Thymus (tissue), 11 donors: ENCODE data around the gene ARHGEF19. TPM values are rescaled to one million over a fixed set of nuclear protein-coding genes. Genes with fewer than 3 reads are reported as not detected.
"Not testable (repeated sequence)": the region's sequence is repeated elsewhere in the genome, so short reads cannot be mapped to it uniquely, and the experiment has no call there.

Experiments
- DNase-seq, 9 donors: peaks; one replicate each; pipeline ENCODE4 v3.0.0-alpha.2; 2013; ENCODE audit warnings: low spot score in 9 of 9, low read depth in 6 of 9, missing footprints in 1 of 9
- H3K27ac ChIP-seq, 2 donors: one replicate each; pipeline ENCODE4 v1.5.1; 2013; ENCODE audit warnings: control low read depth in 1 of 2, low read depth in 1 of 2, low read length in 1 of 2, mild to moderate bottlenecking in 1 of 2, moderate library complexity in 1 of 2
- H3K27me3 ChIP-seq, 2 donors: one replicate each; pipeline ENCODE4 v1.5.1; 2013; ENCODE audit warnings: low read length in 1 of 2; ENCODE audit not compliant: control insufficient read depth in 2 of 2, insufficient read depth in 1 of 2
- H3K36me3 ChIP-seq, 2 donors: one replicate each; pipeline ENCODE4 v1.5.1; 2013; ENCODE audit warnings: low read length in 1 of 2, mild to moderate bottlenecking in 1 of 2, moderate library complexity in 1 of 2; ENCODE audit not compliant: control insufficient read depth in 2 of 2, insufficient read depth in 2 of 2
- H3K4me1 ChIP-seq, 2 donors: one replicate each; pipeline ENCODE4 v1.5.1; 2013; ENCODE audit warnings: low read length in 2 of 2; ENCODE audit not compliant: control insufficient read depth in 2 of 2, insufficient read depth in 2 of 2
- H3K4me3 ChIP-seq, 2 donors: one replicate each; pipeline ENCODE4 v1.5.1; 2013; ENCODE audit warnings: low read length in 2 of 2, control low read depth in 1 of 2, mild to moderate bottlenecking in 1 of 2
- H3K9me3 ChIP-seq, 2 donors: one replicate each; pipeline ENCODE4 v1.5.1; 2013; ENCODE audit warnings: low read length in 1 of 2, mild to moderate bottlenecking in 1 of 2; ENCODE audit not compliant: control insufficient read depth in 2 of 2, insufficient read depth in 1 of 2
- WGBS: extraction: QIAGEN DNeasy Blood & Tissue Kit; methylation state at CpG from one replicate; pipeline ENCODE4 v1.1.7; 2013; 5-methylcytosine and 5-hydroxymethylcytosine counted together
- polyA plus RNA-seq: library from polyadenylated mRNA; stranded (reverse); fragments of 200-250 nt; gene quantifications from one replicate; pipeline ENCODE4 v1.2.3, GENCODE V29; 2013
- total RNA-seq: library from RNA; stranded (reverse); fragments of 120-200 nt; gene quantifications from one replicate; pipeline ENCODE4 v1.2.4, GENCODE V29; 2013
- donor health status: healthy.

ARHGEF19 gene
- total and polyA plus RNA-seq, 2 donors = 2.2 to 9.6 TPM

GRCh38 chr1:16246961-16247360 is 34.5 kb upstream of the ARHGEF19 start:
- no peak for DNase-seq
- no peak overlapping the region for H3K4me3 ChIP-seq
- H3K36me3 ChIP-seq = peaks cover 27 to 45% of the 10 kb centered on the region in 2 donors
- H3K4me1 ChIP-seq = peaks cover 8 to 12% of the 10 kb centered on the region in 2 donors
- no peaks in the 10 kb centered on the region for H3K9me3 ChIP-seq
- no peak overlapping the region for H3K27ac ChIP-seq
- no peaks in the 10 kb centered on the region for H3K27me3 ChIP-seq
- WGBS = 94% methylated on average over 5 of the region's 5 CpGs

GRCh38 chr1:16246239-16246638 is 33.8 kb upstream of the ARHGEF19 start:
- H3K27me3 ChIP-seq, H3K9me3 ChIP-seq, H3K27ac ChIP-seq, DNase-seq, H3K4me3 ChIP-seq: not testable (repeated sequence)
- Histone ChIP-seq H3K36me3 (peaks cover 20 to 38% of the 10 kb centered on the region in 2 donors), H3K4me1 (peaks cover 8 to 12% of the 10 kb centered on the region in 2 donors)
- 98% methylated on average over 1 of the region's 1 CpG for WGBS

- Histone ChIP-seq H3K36me3 (peaks cover 15 to 32% of the 10 kb centered on the region in 2 donors), H3K27me3 (no peaks in the 10 kb centered on the region), H3K4me1 (peaks cover 8 to 12% of the 10 kb centered on the region in 2 donors), H3K9me3 (no peaks in the 10 kb centered on the region), H3K4me3 (no peak overlapping the region), H3K27ac (no peak overlapping the region)
- DNase-seq = no peak
- WGBS = 97% methylated on average over 9 of the region's 9 CpGs
Observed at GRCh38 chr1:16245476-16246196, 33.2 kb upstream of the ARHGEF19 start.

- Histone ChIP-seq H3K36me3 (peaks cover 15 to 26% of the 10 kb centered on the region in 2 donors), H3K9me3 (no peaks in the 10 kb centered on the region), H3K4me1 (peaks cover 8 to 12% of the 10 kb centered on the region in 2 donors), H3K27ac (no peak overlapping the region), H3K4me3 (no peak overlapping the region), H3K27me3 (no peaks in the 10 kb centered on the region)
- 89% methylated on average over 8 of the region's 8 CpGs for WGBS
- no peak for DNase-seq
Observed at GRCh38 chr1:16244650-16245285, 32.3 kb upstream of the ARHGEF19 start.

GRCh38 chr1:16243936-16244649 is 31.6 kb upstream of the ARHGEF19 start:
- no peak overlapping the region for H3K4me3 ChIP-seq
- 43% methylated on average over 8 of the region's 8 CpGs for WGBS

GRCh38 chr1:16243215-16243610 is 30.8 kb upstream of the ARHGEF19 start:
- Histone ChIP-seq H3K4me1 (peaks cover 4 to 8% of the 10 kb centered on the region in 2 donors), H3K9me3 (no peaks in the 10 kb centered on the region), H3K36me3 (peaks cover 15% of the 10 kb centered on the region in 2 donors), H3K27me3 (no peaks in the 10 kb centered on the region), H3K4me3 (no peak overlapping the region), H3K27ac (no peak overlapping the region)
- WGBS = 93% methylated on average over 8 of the region's 8 CpGs
- no peak for DNase-seq

More at GRCh38 chr1:16243936-16244649, 31.6 kb upstream of the ARHGEF19 start:
- no peak overlapping the region for H3K27ac ChIP-seq
- H3K27me3 ChIP-seq = no peaks in the 10 kb centered on the region
- H3K36me3 ChIP-seq = peaks cover 15 to 22% of the 10 kb centered on the region in 2 donors
- H3K9me3 ChIP-seq = no peaks in the 10 kb centered on the region
- peaks cover 8 to 12% of the 10 kb centered on the region in 2 donors for H3K4me1 ChIP-seq
- peak; percentile 46 to 91 (median 72) for DNase-seq

- no peak overlapping the region for H3K27ac ChIP-seq
- H3K4me1 ChIP-seq = peaks cover 5 to 7% of the 10 kb centered on the region in 2 donors
- no peaks in the 10 kb centered on the region for H3K9me3 ChIP-seq
- WGBS = 96% methylated on average over 17 of the region's 17 CpGs
- no peak overlapping the region for H3K4me3 ChIP-seq
- H3K27me3 ChIP-seq = no peaks in the 10 kb centered on the region
- peaks cover 12 to 14% of the 10 kb centered on the region in 2 donors for H3K36me3 ChIP-seq
- DNase-seq = no peak
Observed at GRCh38 chr1:16242556-16243214, 30.2 kb upstream of the ARHGEF19 start.

- 97% methylated on average over 10 of the region's 10 CpGs for WGBS
- Histone ChIP-seq H3K4me3 (no peak overlapping the region), H3K27ac (no peak overlapping the region), H3K4me1 (peaks cover 11 to 18% of the 10 kb centered on the region in 2 donors), H3K27me3 (no peaks in the 10 kb centered on the region), H3K9me3 (no peaks in the 10 kb centered on the region), H3K36me3 (peaks cover 4 to 7% of the 10 kb centered on the region in 2 donors)
- DNase-seq = no peak
Observed at GRCh38 chr1:16241221-16241708, 28.8 kb upstream of the ARHGEF19 start.
